ENCODE data around the gene UBASH3B. TPM values are rescaled to one million over a fixed set of nuclear protein-coding genes. Genes with fewer than 3 reads are reported as not detected.
A peak's percentile ranks its signal among the peaks of the same experiment; 100 is the strongest.

Gene UBASH3B
- polyA plus RNA-seq, 1 experiment: 19.1 TPM

GRCh38 chr11:122695076-122695615, 39.6 kb downstream of the UBASH3B start:
- POLR2A ChIA-PET: no interaction called here
- H3K4me3 ChIP-seq (ENCODE audit: low read depth, low read length): no peak overlapping the region
- H3K27ac ChIP-seq (ENCODE audit: low read depth, low read length): no peak overlapping the region
- CTCF ChIA-PET: interaction anchor here (0.9 kb wide), 1 partner anchor 11 kb away, joined by 3 read pairs; no protein-coding TSS in a partner anchor
- TF ChIP-seq CTCF (IDR thresholded peaks at IDR 0.05; ENCODE audit: low read depth, low read length): no peak
- no peaks in the 10 kb centered on the region for H3K27me3 ChIP-seq (ENCODE audit: control insufficient read depth, insufficient read depth, low read length)
- no peaks in the 10 kb centered on the region; the same call in 1 of the 2 replicates for H3K9me3 ChIP-seq (ENCODE audit: control insufficient read depth, insufficient read depth, low read length)
- no peak for DNase-seq (ENCODE audit: low read depth, low spot score)

- no peak overlapping the region for H3K27ac ChIP-seq (ENCODE audit: low read depth, low read length)
- H3K4me3 ChIP-seq (ENCODE audit: low read depth, low read length): no peak overlapping the region
- H3K9me3 ChIP-seq (ENCODE audit: control insufficient read depth, insufficient read depth, low read length): no peaks in the 10 kb centered on the region; the same call in 1 of the 2 replicates
- H3K27me3 ChIP-seq (ENCODE audit: control insufficient read depth, insufficient read depth, low read length): no peaks in the 10 kb centered on the region
- no peak for DNase-seq (ENCODE audit: low read depth, low spot score)
- CTCF ChIA-PET: no interaction called here
- TF ChIP-seq CTCF (IDR thresholded peaks at IDR 0.05; ENCODE audit: low read depth, low read length): no peak
- POLR2A ChIA-PET: no interaction called here
Measured at GRCh38 chr11:122696662-122697061, 41.1 kb downstream of the UBASH3B start.

- POLR2A ChIA-PET: interaction anchor here (0.6 kb wide), 1 partner anchor 186 kb away, joined by 5 read pairs; no protein-coding TSS in a partner anchor
- no peak overlapping the region for H3K4me3 ChIP-seq (ENCODE audit: low read depth, low read length)
- H3K27ac ChIP-seq (ENCODE audit: low read depth, low read length): peak overlapping the region; percentile 61
- H3K27me3 ChIP-seq (ENCODE audit: control insufficient read depth, insufficient read depth, low read length): no peaks in the 10 kb centered on the region
- no peaks in the 10 kb centered on the region; the same call in 1 of the 2 replicates for H3K9me3 ChIP-seq (ENCODE audit: control insufficient read depth, insufficient read depth, low read length)
- DNase-seq (ENCODE audit: low read depth, low spot score): no peak
- CTCF ChIA-PET: interaction anchor here (0.7 kb wide), 1 partner anchor 38 kb away, joined by 5 read pairs; no protein-coding TSS in a partner anchor
- no peak for TF ChIP-seq CTCF (IDR thresholded peaks at IDR 0.05; ENCODE audit: low read depth, low read length)
Measured at GRCh38 chr11:122697636-122698167, 42.2 kb downstream of the UBASH3B start.

- no peak for DNase-seq (ENCODE audit: low read depth, low spot score)
- CTCF ChIA-PET: no interaction called here
- H3K9me3 ChIP-seq (ENCODE audit: control insufficient read depth, insufficient read depth, low read length): no peaks in the 10 kb centered on the region; the same call in 1 of the 2 replicates
- H3K27ac ChIP-seq (ENCODE audit: low read depth, low read length): no peak overlapping the region
- TF ChIP-seq CTCF (IDR thresholded peaks at IDR 0.05; ENCODE audit: low read depth, low read length): no peak
- POLR2A ChIA-PET: interaction anchor here (0.6 kb wide), 2 partner anchors 24 to 185 kb away, joined by 5 read pairs; no protein-coding TSS in a partner anchor
- H3K27me3 ChIP-seq (ENCODE audit: control insufficient read depth, insufficient read depth, low read length): no peaks in the 10 kb centered on the region
- H3K4me3 ChIP-seq (ENCODE audit: low read depth, low read length): no peak overlapping the region
Measured at GRCh38 chr11:122698392-122698791, 42.9 kb downstream of the UBASH3B start.

- no peak overlapping the region for H3K27ac ChIP-seq (ENCODE audit: low read depth, low read length)
- TF ChIP-seq CTCF (IDR thresholded peaks at IDR 0.05; ENCODE audit: low read depth, low read length): no peak
- no peak overlapping the region for H3K4me3 ChIP-seq (ENCODE audit: low read depth, low read length)
- ChIA-PET POLR2A (interaction anchor here (1.1 kb wide), 1 partner anchor 9 kb away, joined by 4 read pairs; no protein-coding TSS in a partner anchor), CTCF (interaction anchor here (0.5 to 0.6 kb wide), 2 partner anchors 12 to 419 kb away, joined by 3 to 5 read pairs; no protein-coding TSS in a partner anchor)
- H3K9me3 ChIP-seq (ENCODE audit: control insufficient read depth, insufficient read depth, low read length): no peaks in the 10 kb centered on the region
- H3K27me3 ChIP-seq (ENCODE audit: control insufficient read depth, insufficient read depth, low read length): no peaks in the 10 kb centered on the region
- no peak for DNase-seq (ENCODE audit: low read depth, low spot score)
Measured at GRCh38 chr11:122700666-122701065, 45.1 kb downstream of the UBASH3B start.
